ENCODE data around the gene MN1.

DNA sequence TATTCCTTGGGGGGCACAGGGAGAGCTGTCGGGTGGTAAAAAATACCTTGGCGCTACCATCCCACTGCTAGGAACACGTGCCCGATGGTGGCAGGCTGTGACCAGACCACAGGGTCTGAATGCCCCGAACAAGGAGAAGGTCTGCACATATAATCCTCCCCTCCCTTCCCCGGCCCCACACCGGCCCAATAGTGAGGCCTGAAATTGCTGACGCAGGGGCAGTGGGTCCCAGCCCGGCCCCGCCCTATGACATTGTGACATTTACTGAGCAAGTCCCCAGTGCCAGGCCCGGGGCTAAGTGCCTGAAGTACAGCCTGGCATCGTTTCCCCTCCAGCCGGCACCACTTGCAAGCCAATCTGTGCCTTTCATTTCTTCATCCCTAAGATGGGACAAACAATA lies 19.5 kb downstream of the MN1 start:
- TF ChIP-seq JUNB (IDR thresholded peaks at IDR 0.05; ENCODE audit: unreplicated experiment) (no peak), EZH2 (IDR thresholded peaks at IDR 0.05; ENCODE audit: low read depth, unreplicated experiment) (no peak), CREB1 (CRISPR knock-in tag; IDR thresholded peaks at IDR 0.05; ENCODE audit: low read depth) (no peak), POLR2AphosphoS5 (IDR thresholded peaks at IDR 0.05; ENCODE audit: low read depth) (no peak), EZH2phosphoT487 (IDR thresholded peaks at IDR 0.05; ENCODE audit: unreplicated experiment) (no peak), NANOG (IDR thresholded peaks at IDR 0.05; ENCODE audit: borderline replicate concordance) (no peak)
- TF ChIP-seq, protein P1, sequence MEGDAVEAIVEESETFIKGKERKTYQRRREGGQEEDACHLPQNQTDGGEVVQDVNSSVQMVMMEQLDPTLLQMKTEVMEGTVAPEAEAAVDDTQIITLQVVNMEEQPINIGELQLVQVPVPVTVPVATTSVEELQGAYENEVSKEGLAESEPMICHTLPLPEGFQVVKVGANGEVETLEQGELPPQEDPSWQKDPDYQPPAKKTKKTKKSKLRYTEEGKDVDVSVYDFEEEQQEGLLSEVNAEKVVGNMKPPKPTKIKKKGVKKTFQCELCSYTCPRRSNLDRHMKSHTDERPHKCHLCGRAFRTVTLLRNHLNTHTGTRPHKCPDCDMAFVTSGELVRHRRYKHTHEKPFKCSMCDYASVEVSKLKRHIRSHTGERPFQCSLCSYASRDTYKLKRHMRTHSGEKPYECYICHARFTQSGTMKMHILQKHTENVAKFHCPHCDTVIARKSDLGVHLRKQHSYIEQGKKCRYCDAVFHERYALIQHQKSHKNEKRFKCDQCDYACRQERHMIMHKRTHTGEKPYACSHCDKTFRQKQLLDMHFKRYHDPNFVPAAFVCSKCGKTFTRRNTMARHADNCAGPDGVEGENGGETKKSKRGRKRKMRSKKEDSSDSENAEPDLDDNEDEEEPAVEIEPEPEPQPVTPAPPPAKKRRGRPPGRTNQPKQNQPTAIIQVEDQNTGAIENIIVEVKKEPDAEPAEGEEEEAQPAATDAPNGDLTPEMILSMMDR (conservative IDR thresholded peaks at IDR 0.05; ENCODE audit: low read depth in 2 of 2) = no peak
- TF ChIP-seq, protein P2, sequence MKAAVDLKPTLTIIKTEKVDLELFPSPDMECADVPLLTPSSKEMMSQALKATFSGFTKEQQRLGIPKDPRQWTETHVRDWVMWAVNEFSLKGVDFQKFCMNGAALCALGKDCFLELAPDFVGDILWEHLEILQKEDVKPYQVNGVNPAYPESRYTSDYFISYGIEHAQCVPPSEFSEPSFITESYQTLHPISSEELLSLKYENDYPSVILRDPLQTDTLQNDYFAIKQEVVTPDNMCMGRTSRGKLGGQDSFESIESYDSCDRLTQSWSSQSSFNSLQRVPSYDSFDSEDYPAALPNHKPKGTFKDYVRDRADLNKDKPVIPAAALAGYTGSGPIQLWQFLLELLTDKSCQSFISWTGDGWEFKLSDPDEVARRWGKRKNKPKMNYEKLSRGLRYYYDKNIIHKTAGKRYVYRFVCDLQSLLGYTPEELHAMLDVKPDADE (IDR thresholded peaks at IDR 0.05) = no peak
- TF ChIP-seq, protein P3, sequence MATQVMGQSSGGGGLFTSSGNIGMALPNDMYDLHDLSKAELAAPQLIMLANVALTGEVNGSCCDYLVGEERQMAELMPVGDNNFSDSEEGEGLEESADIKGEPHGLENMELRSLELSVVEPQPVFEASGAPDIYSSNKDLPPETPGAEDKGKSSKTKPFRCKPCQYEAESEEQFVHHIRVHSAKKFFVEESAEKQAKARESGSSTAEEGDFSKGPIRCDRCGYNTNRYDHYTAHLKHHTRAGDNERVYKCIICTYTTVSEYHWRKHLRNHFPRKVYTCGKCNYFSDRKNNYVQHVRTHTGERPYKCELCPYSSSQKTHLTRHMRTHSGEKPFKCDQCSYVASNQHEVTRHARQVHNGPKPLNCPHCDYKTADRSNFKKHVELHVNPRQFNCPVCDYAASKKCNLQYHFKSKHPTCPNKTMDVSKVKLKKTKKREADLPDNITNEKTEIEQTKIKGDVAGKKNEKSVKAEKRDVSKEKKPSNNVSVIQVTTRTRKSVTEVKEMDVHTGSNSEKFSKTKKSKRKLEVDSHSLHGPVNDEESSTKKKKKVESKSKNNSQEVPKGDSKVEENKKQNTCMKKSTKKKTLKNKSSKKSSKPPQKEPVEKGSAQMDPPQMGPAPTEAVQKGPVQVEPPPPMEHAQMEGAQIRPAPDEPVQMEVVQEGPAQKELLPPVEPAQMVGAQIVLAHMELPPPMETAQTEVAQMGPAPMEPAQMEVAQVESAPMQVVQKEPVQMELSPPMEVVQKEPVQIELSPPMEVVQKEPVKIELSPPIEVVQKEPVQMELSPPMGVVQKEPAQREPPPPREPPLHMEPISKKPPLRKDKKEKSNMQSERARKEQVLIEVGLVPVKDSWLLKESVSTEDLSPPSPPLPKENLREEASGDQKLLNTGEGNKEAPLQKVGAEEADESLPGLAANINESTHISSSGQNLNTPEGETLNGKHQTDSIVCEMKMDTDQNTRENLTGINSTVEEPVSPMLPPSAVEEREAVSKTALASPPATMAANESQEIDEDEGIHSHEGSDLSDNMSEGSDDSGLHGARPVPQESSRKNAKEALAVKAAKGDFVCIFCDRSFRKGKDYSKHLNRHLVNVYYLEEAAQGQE (IDR thresholded peaks at IDR 0.05; ENCODE audit: unreplicated experiment) = no peak
